ENCODE data around the gene ARMH2.
"Not testable (repeated sequence)": the region's sequence is repeated elsewhere in the genome, so short reads cannot be mapped to it uniquely, and the experiment has no call there.

ARMH2 gene

DNA sequence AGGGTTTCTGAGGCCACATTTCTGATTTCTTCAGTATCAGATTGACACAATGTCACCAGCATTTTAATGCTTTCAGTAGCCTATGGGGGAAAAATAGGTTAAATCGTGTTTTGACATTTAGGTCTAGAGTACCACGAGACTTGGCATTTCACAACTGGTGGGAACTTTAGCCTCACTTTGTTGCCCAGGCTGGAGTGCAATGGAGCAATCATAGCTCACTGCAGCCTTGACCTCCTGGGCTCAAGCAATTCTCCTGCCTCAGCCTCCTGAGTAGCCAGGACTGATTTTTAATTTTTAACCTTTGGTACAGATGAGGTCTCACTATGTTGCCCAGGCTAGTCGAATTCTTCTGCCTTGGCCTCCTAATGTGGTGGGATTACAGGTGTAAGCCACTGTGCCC, 11.0 kb upstream of the ARMH2 start:
- no peak for DNase-seq

DNA sequence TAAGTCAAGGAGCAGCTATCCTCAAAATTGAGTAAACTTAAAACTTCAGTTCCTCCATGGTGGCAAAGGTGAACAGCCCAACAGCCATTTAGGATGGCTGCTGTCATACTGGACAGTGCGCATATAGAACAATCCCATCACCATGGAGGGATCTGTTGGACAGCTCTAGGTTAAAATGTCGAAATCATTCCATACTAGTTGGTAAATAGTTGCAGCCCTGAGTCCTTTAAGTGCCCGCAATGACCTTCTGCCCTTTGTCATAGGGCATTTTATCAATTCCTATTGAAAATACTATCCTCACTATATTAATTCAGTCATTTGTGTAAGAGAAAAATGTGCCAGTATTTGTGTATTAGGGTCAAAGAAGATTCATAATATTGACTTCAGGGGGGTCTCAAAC, 8.9 kb upstream of the ARMH2 start:
- DNase-seq = no peak

DNA sequence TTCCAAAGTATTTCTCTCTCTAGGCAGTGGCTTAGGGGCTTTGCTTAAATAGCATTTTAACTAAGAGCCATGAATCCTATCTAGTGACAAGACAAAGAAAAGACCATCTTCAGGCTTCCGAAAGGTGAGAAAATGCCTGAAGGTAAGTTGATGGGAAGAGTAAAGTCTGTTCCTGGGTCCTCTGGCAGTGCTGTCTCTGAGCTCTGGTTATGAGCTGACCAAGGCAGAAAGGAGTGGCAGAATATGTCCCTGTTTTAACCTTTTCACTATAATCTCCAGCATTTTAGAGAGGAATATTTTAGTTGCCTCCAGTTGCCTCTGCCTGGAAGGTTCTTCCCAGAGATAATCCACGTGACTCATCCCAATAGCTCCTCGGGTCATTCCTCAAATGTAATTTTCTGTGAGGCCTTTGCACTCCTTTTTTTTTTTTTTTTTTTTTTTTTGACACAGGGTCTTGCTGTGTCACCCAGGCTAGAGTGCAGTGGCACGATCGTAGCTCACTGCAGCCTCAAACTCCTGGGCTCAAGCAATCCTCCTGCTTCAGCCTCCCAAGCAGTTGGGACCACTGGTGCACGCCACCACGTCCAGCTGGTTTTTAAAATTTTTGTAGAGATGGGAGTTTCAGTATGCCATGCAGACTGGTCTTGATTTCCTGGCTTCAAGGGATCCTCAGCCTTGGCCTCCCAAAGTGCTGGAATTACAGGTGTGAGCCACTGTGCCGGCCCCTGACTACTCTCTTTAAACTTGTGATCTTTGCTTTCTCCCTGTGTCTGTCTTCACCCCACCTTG, 3.7 kb upstream of the ARMH2 start:
- no peak for DNase-seq

- no peak for DNase-seq
These were observed 811 bp upstream of the ARMH2 start for GRCh38 chr6:24799541-24799915.

DNA sequence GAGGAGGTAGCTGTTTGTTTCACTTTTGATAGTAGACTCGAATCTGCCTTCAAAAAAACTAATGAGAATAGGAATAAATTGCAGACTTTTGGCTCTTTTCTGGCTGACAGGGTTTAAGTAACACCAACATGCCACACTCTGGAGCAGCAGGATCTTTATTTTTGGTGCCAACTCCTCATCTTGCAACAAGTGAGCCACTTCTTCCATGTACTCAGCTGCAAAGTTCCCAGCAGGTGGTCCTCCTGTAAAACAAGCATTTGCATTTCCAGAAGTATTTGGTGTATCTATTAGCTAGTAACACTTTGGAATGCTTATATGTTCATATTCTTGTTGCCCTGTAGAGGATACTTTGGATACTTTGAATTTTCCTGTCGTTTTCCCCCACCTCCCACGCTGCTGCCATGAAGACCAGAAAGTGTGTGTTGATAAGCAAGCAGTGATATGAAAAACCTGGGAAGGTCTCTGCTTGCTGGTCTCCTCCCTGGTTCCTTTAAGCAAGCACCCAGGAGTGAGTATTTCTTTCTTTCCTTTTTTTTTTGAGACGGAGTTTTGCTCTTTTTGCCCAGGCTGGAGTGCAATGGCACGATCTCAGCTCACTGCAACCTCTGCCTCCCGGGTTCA, 1.0 kb downstream of the ARMH2 start:
- no peak for DNase-seq

- DNase-seq = no peak
These were observed 2.0 kb downstream of the ARMH2 start for GRCh38 chr6:24796616-24797290.

GRCh38 chr6:24795106-24795505, 3.6 kb downstream of the ARMH2 start:
- DNase-seq = no peak

GRCh38 chr6:24788031-24788665, 10.6 kb downstream of the ARMH2 start:
- no peak for DNase-seq

DNA sequence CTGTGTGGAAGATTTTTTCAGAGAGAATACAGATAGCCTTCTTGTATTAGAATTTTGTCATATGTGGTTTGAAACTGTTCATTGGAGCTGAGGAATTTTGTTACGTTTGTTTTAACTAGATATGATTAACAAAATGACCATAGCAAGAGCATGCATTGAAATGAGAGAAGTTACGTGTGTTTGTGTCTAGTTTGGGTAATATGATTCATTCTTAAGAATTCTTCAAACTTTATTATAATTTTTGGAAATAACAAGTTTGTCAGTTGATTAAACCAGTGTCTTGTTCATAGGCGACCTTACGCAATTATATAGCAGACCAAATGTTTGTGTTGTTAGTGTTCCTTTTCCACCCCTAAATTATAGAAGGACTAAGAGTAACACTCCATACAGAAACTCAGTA, 18.5 kb downstream of the ARMH2 start:
- no peak for DNase-seq

- DNase-seq = no peak
These were observed 19.2 kb downstream of the ARMH2 start for GRCh38 chr6:24779416-24780016.

GRCh38 chr6:24778878-24779277, 19.8 kb downstream of the ARMH2 start:
- no peak for DNase-seq

- no peak for DNase-seq
These were observed 20.6 kb downstream of the ARMH2 start for GRCh38 chr6:24778121-24778520.

GRCh38 chr6:24777227-24777626, 21.5 kb downstream of the ARMH2 start:
- no peak for DNase-seq

GRCh38 chr6:24775520-24776058, 23.1 kb downstream of the ARMH2 start:
- no peak for DNase-seq

GRCh38 chr6:24774696-24775519, 23.8 kb downstream of the ARMH2 start, which contains the start of gene GMNN:
Gene GMNN (plus strand): TSS chr6:24774937. CDS start chr6:24777247, 2,310 bp downstream.
- DNase-seq = peak; percentile 98

GRCh38 chr6:24768361-24768760, 30.4 kb downstream of the ARMH2 start:
- DNase-seq = no peak

DNA sequence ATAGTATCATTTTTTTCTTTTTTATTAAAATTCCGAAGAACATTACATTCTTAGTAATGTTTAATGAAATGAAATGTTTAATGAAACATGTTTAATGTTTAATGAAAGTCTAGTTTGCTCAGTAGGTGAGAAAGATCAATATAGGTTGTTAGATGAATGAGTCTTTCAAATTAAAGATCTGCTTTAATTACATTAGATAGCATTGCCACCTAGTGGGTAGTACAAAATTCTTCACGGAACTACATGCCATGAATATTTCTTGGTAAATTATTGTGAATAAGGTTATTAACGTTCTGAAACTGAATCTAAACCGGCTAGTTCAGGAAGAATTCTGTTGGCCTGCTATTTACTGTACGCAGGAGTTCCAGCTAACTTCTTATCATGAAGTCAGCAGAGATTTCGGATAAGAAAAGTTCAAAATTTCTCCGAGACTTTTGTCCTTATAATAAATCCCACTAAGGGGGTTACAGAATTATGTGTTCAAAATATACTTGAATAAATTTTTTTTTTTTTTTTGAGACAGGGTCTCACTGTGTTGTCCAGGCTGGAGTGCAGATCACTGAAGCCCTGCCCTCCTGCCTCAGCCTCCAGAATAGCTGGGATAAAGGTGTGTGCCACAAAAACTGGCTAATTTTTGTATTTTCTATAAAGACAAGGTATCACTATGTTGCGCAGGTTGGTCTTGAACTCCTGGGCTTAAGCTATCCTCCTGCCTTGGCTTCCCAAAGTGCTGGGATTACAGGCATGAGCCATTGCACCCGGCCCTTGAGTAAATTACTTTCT, 31.8 kb downstream of the ARMH2 start:
- DNase-seq = no peak

DNA sequence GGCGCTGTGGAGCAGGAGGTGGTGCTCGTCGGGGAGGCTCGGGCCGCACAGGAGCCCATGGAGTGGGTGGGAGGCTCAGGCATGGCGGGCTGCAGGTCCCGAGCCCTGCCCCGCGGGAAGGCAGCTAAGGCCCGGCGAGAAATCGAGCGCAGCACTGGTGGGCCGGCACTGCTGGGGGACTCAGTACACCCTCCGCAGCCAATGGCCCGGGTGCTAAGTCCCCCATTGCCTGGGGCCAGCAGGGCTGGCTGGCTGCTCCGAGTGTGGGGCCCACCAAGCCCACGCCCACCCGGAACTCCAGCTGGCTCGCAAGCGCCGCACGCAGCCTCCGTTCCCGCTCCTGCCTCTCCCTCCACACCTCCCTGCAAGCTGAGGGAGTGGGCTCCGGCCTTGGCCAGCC, 32.7 kb downstream of the ARMH2 start:
- DNase-seq = not testable (repeated sequence)

DNA sequence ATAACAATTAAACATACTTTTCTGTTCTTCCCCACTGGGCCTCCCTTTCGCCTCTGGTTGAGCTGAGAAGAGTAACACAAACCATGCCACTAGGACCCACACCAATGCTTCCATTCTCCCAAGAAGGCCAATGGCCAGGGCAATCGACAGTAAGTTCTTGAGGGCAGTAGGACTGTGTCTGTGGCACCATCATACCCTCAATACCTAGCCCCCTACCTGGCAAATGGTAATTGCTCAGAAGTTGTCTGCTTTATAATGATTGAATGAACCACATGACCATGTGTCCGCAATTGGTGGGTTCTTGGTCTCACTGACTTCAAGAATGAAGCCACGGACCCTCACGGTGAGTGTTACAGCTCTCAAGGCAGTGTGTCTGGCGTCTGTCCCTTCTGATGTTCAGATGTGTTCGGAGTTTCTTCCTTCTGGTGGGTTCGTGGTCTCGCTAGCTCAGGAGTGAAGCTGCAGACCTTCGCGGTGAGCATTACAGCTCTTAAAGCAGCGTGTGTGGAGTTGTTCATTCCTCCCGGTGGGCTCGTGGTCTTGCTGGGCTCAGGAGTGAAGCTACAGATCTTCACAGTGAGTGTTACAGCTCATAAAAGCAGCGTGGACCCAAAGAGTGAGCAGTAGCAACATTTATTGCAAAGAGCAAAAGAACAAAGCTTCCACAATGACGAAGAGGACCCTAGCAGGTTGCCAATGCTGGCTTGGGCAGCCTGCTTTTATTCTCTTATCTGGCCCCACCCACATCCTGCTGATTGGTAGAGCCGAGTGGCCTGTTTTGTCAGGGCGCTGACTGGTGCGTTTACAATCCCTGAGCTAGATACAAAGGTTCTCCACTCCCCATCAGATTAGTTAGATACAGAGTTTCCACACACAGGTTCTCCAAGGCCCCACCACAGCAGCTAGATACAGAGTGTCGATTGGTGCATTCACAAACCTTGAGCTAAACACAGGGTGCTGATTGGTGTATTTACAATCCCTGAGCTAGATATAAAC, 33.6 kb downstream of the ARMH2 start:
- DNase-seq = not testable (repeated sequence)

- DNase-seq = no peak
These were observed 35.1 kb downstream of the ARMH2 start for GRCh38 chr6:24763578-24763977.
